Measurements from ENCODE around the gene ARHGAP22.

- TF ChIP-seq CTCF (IDR thresholded peaks at IDR 0.05): no peak
- TF ChIP-seq POLR2AphosphoS5 (IDR thresholded peaks at IDR 0.05): no peak
- no peak for TF ChIP-seq POLR2A (IDR thresholded peaks at IDR 0.05; ENCODE audit: low read depth)
- TF ChIP-seq EP300 (IDR thresholded peaks at IDR 0.05): no peak
Observed at GRCh38 chr10:48444861-48445841, 159.7 kb downstream of the ARHGAP22 start.
